ENCODE results near the gene CCK. TPM values are rescaled to one million over a fixed set of nuclear protein-coding genes. Genes with fewer than 3 reads are reported as not detected.

CCK gene
- total and polyA plus RNA-seq, 2 experiments from 2014 or later, result 3.1 to 4.2 TPM

GRCh38 chr3:42267878-42268277 lies 1.9 kb upstream of the CCK start (continued):
- TF ChIP-seq JUNB (IDR thresholded peaks at IDR 0.05; ENCODE audit: unreplicated experiment) (no peak), CREB1 (CRISPR knock-in tag; IDR thresholded peaks at IDR 0.05; ENCODE audit: low read depth) (no peak)

GRCh38 chr3:42265059-42265991 lies 660 bp downstream of the CCK start:
- Histone ChIP-seq H3K36me3 (ENCODE audit: insufficient read depth) (no peaks in the 10 kb centered on the region), H4K20me1 (replicated peaks; ENCODE audit: insufficient read depth) (no peaks in the 10 kb centered on the region), H3K4me1 (ENCODE audit: insufficient read depth) (peaks cover 5% of the 10 kb centered on the region), H3K9me2 (ENCODE audit: insufficient read depth) (no peaks in the 10 kb centered on the region), H3K27ac (ENCODE audit: low read depth) (no peak overlapping the region), H2AFZ (no peak overlapping the region), H3K4me2 (peak overlapping the region; percentile 78; the same call in 1 of the 2 replicates), H3K79me2 (replicated peaks; ENCODE audit: insufficient read depth) (no peaks in the 10 kb centered on the region), H3K4me3 (peak overlapping the region; percentile 59; the same call in 1 of the 2 replicates), H3F3A (replicated peaks; ENCODE audit: low read depth) (no peaks in the 10 kb centered on the region), H3K27me3 (ENCODE audit: insufficient read depth) (peaks cover 48% of the 10 kb centered on the region)
- Mint-ChIP-seq H3K4me1 (peaks cover 12% of the 10 kb centered on the region; the same call in 2 of the 3 replicates), H3K27ac (no peak overlapping the region), H3K27me3 (ENCODE audit: insufficient read depth, low read depth, poor library complexity) (peaks cover 36% of the 10 kb centered on the region), H3K9me3 (no peaks in the 10 kb centered on the region; the same call in 2 of the 3 replicates), H3K4me3 (no peak overlapping the region), H3K36me3 (ENCODE audit: low read depth) (no peaks in the 10 kb centered on the region; the same call in 2 of the 3 replicates)
- TF ChIP-seq STAT1 (IDR thresholded peaks at IDR 0.05; ENCODE audit: unreplicated experiment), result no peak
- TF ChIP-seq, protein P1, sequence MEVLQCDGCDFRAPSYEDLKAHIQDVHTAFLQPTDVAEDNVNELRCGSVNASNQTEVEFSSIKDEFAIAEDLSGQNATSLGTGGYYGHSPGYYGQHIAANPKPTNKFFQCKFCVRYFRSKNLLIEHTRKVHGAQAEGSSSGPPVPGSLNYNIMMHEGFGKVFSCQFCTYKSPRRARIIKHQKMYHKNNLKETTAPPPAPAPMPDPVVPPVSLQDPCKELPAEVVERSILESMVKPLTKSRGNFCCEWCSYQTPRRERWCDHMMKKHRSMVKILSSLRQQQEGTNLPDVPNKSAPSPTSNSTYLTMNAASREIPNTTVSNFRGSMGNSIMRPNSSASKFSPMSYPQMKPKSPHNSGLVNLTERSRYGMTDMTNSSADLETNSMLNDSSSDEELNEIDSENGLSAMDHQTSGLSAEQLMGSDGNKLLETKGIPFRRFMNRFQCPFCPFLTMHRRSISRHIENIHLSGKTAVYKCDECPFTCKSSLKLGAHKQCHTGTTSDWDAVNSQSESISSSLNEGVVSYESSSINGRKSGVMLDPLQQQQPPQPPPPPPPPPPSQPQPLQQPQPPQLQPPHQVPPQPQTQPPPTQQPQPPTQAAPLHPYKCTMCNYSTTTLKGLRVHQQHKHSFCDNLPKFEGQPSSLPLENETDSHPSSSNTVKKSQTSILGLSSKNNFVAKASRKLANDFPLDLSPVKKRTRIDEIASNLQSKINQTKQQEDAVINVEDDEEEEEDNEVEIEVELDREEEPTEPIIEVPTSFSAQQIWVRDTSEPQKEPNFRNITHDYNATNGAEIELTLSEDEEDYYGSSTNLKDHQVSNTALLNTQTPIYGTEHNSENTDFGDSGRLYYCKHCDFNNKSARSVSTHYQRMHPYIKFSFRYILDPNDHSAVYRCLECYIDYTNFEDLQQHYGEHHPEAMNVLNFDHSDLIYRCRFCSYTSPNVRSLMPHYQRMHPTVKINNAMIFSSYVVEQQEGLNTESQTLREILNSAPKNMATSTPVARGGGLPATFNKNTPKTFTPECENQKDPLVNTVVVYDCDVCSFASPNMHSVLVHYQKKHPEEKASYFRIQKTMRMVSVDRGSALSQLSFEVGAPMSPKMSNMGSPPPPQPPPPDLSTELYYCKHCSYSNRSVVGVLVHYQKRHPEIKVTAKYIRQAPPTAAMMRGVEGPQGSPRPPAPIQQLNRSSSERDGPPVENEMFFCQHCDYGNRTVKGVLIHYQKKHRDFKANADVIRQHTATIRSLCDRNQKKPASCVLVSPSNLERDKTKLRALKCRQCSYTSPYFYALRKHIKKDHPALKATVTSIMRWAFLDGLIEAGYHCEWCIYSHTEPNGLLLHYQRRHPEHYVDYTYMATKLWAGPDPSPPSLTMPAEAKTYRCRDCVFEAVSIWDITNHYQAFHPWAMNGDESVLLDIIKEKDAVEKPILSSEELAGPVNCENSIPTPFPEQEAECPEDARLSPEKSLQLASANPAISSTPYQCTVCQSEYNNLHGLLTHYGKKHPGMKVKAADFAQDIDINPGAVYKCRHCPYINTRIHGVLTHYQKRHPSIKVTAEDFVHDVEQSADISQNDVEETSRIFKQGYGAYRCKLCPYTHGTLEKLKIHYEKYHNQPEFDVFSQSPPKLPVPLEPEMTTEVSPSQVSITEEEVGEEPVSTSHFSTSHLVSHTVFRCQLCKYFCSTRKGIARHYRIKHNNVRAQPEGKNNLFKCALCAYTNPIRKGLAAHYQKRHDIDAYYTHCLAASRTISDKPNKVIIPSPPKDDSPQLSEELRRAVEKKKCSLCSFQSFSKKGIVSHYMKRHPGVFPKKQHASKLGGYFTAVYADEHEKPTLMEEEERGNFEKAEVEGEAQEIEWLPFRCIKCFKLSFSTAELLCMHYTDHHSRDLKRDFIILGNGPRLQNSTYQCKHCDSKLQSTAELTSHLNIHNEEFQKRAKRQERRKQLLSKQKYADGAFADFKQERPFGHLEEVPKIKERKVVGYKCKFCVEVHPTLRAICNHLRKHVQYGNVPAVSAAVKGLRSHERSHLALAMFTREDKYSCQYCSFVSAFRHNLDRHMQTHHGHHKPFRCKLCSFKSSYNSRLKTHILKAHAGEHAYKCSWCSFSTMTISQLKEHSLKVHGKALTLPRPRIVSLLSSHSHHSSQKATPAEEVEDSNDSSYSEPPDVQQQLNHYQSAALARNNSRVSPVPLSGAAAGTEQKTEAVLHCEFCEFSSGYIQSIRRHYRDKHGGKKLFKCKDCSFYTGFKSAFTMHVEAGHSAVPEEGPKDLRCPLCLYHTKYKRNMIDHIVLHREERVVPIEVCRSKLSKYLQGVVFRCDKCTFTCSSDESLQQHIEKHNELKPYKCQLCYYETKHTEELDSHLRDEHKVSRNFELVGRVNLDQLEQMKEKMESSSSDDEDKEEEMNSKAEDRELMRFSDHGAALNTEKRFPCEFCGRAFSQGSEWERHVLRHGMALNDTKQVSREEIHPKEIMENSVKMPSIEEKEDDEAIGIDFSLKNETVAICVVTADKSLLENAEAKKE (CRISPR knock-in tag; IDR thresholded peaks at IDR 0.05), result no peak
- TF ChIP-seq ZNF331 (CRISPR knock-in tag; IDR thresholded peaks at IDR 0.05; ENCODE audit: low read depth), result no peak
- no peak for TF ChIP-seq EZH2phosphoT487 (IDR thresholded peaks at IDR 0.05; ENCODE audit: unreplicated experiment)
- peak; percentile 20 for DNase-seq (ENCODE audit: low spot score)
- no peak; the same call in 2 of the 3 replicates for ATAC-seq

All from GM23338 (cell line).